Medulla oblongata (tissue), 1 donor: ENCODE data around the gene GRB2.
"Not testable (repeated sequence)": the region's sequence is repeated elsewhere in the genome, so short reads cannot be mapped to it uniquely, and the experiment has no call there.

Experiments used
- DNase-seq: peaks from one replicate; pipeline ENCODE4 v3.0.0-alpha.2; 2015; ENCODE audit errors: extremely low spot score

Gene GRB2

GRCh38 chr17:75387771-75388170, 17.7 kb downstream of the GRB2 start:
- no peak for DNase-seq

GRCh38 chr17:75386430-75386829, 19.0 kb downstream of the GRB2 start:
- no peak for DNase-seq

- DNase-seq = no peak
Observed at GRCh38 chr17:75384751-75385150, 20.7 kb downstream of the GRB2 start.

- no peak for DNase-seq
Observed at GRCh38 chr17:75383842-75384195, 21.7 kb downstream of the GRB2 start.

- no peak for DNase-seq
Observed at GRCh38 chr17:75380750-75381149, 24.7 kb downstream of the GRB2 start.

- peak; percentile 41 for DNase-seq
Observed at GRCh38 chr17:75380315-75380714, 25.2 kb downstream of the GRB2 start.

GRCh38 chr17:75379426-75379825, 26.1 kb downstream of the GRB2 start:
- DNase-seq = not testable (repeated sequence)

- no peak for DNase-seq
Observed at GRCh38 chr17:75373280-75373679, 32.2 kb downstream of the GRB2 start.

- no peak for DNase-seq
Observed at GRCh38 chr17:75371981-75372380, 33.5 kb downstream of the GRB2 start.

GRCh38 chr17:75371339-75371738, 34.1 kb downstream of the GRB2 start:
- DNase-seq = no peak

GRCh38 chr17:75370286-75370915, 35.1 kb downstream of the GRB2 start:
- DNase-seq = peak; percentile 63

GRCh38 chr17:75367838-75368789, 37.4 kb downstream of the GRB2 start:
- DNase-seq = not testable (repeated sequence)

GRCh38 chr17:75367312-75367711, 38.2 kb downstream of the GRB2 start:
- no peak for DNase-seq

GRCh38 chr17:75366432-75366831, 39.0 kb downstream of the GRB2 start:
- no peak for DNase-seq

GRCh38 chr17:75365931-75366275, 39.6 kb downstream of the GRB2 start:
- DNase-seq = no peak

- DNase-seq = no peak
Observed at GRCh38 chr17:75365009-75365930, 40.2 kb downstream of the GRB2 start.

GRCh38 chr17:75364078-75364477, 41.4 kb downstream of the GRB2 start:
- no peak for DNase-seq

- no peak for DNase-seq
Observed at GRCh38 chr17:75361996-75362395, 43.5 kb downstream of the GRB2 start.

- no peak for DNase-seq
Observed at GRCh38 chr17:75361344-75361743, 44.1 kb downstream of the GRB2 start.

- DNase-seq = no peak
Observed at GRCh38 chr17:75356260-75356937, 49.1 kb downstream of the GRB2 start.

- no peak for DNase-seq
Observed at GRCh38 chr17:75353176-75353575, 52.3 kb downstream of the GRB2 start.
